Adrenal gland (tissue), 12 donors: Measurements from ENCODE around the gene TBC1D24. TPM values are rescaled to one million over a fixed set of nuclear protein-coding genes. Genes with fewer than 3 reads are reported as not detected.

Experiments used
- DNase-seq, 7 donors: peaks; one replicate each; pipeline ENCODE4 v3.0.0-alpha.2; 2019 to 2020
- H3K27ac ChIP-seq, 5 donors: fragments of 200-600 bp; sonication (generic) in 4 of 5; 1 replicate in 3 of 5; 2 replicates in 2 of 5; pipeline versions ENCODE4 v1.5.1 to v1.8.0; 2016 to 2020; ENCODE audit warnings: mild to moderate bottlenecking in 1 of 5
- H3K27me3 ChIP-seq: fragments of 200-600 bp; 2 replicates; pipeline ENCODE4 v1.8.0; 2021
- H3K36me3 ChIP-seq, 2 donors: fragments of 200-600 bp; replicated peaks in 1 of 2; 1 replicate in 1 of 2; 2 replicates in 1 of 2; pipeline versions ENCODE4 v1.5.1 to v1.8.0; 2018 to 2022
- H3K4me1 ChIP-seq, 2 donors: fragments of 200-600 bp; replicated peaks in 1 of 2; 1 replicate in 1 of 2; 2 replicates in 1 of 2; pipeline versions ENCODE4 v1.5.1 to v1.8.0; 2018 to 2021
- H3K4me3 ChIP-seq, 4 donors: fragments of 200-600 bp; sonication (generic) in 3 of 4; one replicate each; pipeline ENCODE4 v1.5.1; 2016 to 2018
- H3K9me3 ChIP-seq, 3 donors: fragments of 200-600 bp; sonication (generic) in 1 of 3; replicated peaks in 1 of 3; 1 replicate in 2 of 3; 2 replicates in 1 of 3; pipeline versions ENCODE4 v1.5.1 to v1.8.0; 2016 to 2021
- CTCF ChIP-seq, 6 experiments: fragments of 450-650 bp in 4 of 6; fragments of 200-600 bp in 2 of 6; sonication (generic) in 1 of 6; IDR thresholded peaks; 1 replicate in 5 of 6; 2 replicates in 1 of 6; pipeline versions ENCODE4 v1.5.1 to v1.8.0; 2016 to 2021; ENCODE audit warnings: antibody characterized with exemption in 6 of 6, mild to moderate bottlenecking in 2 of 6, moderate library complexity in 1 of 6
- POLR2A ChIP-seq, 2 donors: fragments of 450-650 bp; IDR thresholded peaks; one replicate each; pipeline ENCODE4 v1.6.1; 2017; ENCODE audit warnings: antibody characterized with exemption in 2 of 2, mild to moderate bottlenecking in 2 of 2, moderate library complexity in 1 of 2
- WGBS, 4 donors: extraction: QIAGEN DNeasy Blood & Tissue Kit in 2 of 4; methylation state at CpG; one replicate each; pipeline versions ENCODE4 v1.1.5 to v1.1.7; 2013 to 2017; 5-methylcytosine and 5-hydroxymethylcytosine counted together
- intact Hi-C, 2 donors: fragments of 100-400 bp; cut with DNase I; formaldehyde crosslinking; loops; one replicate each; pipeline versions ENCODE4 v1.14.1 to v1.15.0; 2022 to 2023
- polyA plus RNA-seq, 3 donors: library from polyadenylated mRNA; stranded (reverse); fragments of 200-250 nt in 2 of 3; fragments of 350-450 nt in 1 of 3; fragmentation: Illumina TruSeq in 1 of 3; extraction: RNeasy Lipid Tissue Mini Kit (QIAGEN cat#74804) in 1 of 3; gene quantifications; one replicate each; pipeline ENCODE4 v1.2.3, GENCODE V29; 2013 to 2014
- total RNA-seq, 9 donors: library from RNA; depleted of rRNA in 4 of 9; stranded (reverse); fragments of >200 nt in 4 of 9; fragments of 120-200 nt in 1 of 9; fragmentation: NEBNext Ultra II Directional in 1 of 9; extraction: Animal tissue kit (Norgen Biotek cat#: 25700) in 1 of 9; gene quantifications; one replicate each; pipeline versions ENCODE4 v1.1.0 to v1.2.4, GENCODE V29; 2013 to 2023
- donor health status: healthy with polysubstance abuse.
- donor health status: Bipolar disorder and iron deficiency.
- donor health status: DM: yes; HTN: yes; CAD: no.
- donor health status: DM: no; HTN: no; CAD: no.
- donor health status: DM: no; HTN: no; CAD: no.
- donor health status: DM: yes; HTN: yes; CAD: no.

TBC1D24 gene
- total and polyA plus RNA-seq, 12 donors = 3.9 to 18.5 (median 13.9) TPM

DNA sequence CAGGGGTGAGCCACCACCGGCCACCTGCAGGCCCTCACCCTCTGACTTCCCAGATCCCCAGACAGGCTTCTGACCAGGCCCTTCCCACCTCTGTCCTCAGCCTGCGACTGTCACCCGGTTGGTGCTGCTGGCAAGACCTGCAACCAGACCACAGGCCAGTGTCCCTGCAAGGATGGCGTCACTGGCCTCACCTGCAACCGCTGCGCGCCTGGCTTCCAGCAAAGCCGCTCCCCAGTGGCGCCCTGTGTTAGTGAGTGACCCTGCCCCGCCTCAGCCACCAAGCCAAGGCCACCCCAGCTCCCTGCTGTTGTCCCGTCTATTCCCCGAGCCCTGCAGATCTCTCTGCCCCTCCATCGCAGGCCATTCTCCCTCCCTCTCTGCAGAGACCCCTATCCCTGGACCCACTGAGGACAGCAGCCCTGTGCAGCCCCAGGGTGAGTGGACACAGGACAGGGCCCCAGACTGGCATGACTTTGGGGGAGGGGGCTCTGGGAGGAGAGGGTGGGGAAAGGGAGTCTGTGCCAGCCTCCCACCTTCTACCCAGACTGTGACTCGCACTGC is 2.0 kb upstream of the TBC1D24 start:
- DNase-seq = no peak
- peaks cover 17% of the 10 kb centered on the region for H3K27me3 ChIP-seq
- peaks cover 33 to 65% of the 10 kb centered on the region in 2 donors for H3K4me1 ChIP-seq
- H3K4me3 ChIP-seq = peak overlapping the region in 1 of 4 donors; percentile 88
- H3K9me3 ChIP-seq = no peaks in the 10 kb centered on the region
- H3K36me3 ChIP-seq = no peaks in the 10 kb centered on the region
- no peak for TF ChIP-seq POLR2A (IDR thresholded peaks at IDR 0.05)
- TF ChIP-seq CTCF (IDR thresholded peaks at IDR 0.05) = no peak
- H3K27ac ChIP-seq = no peak overlapping the region
- 75 to 93% (median 79%) methylated on average over 5 to 14 of the region's 14 CpGs for WGBS, 4 donors
- intact Hi-C loops = no loop called here

GRCh38 chr16:2473446-2473926 is 1.4 kb upstream of the TBC1D24 start:
- Histone ChIP-seq H3K27ac (no peak overlapping the region), H3K27me3 (peaks cover 17% of the 10 kb centered on the region), H3K4me1 (peaks cover 30 to 60% of the 10 kb centered on the region in 2 donors), H3K4me3 (peak overlapping the region in 1 of 4 donors; percentile 88), H3K9me3 (no peaks in the 10 kb centered on the region), H3K36me3 (no peaks in the 10 kb centered on the region)
- TF ChIP-seq POLR2A (IDR thresholded peaks at IDR 0.05) (no peak), CTCF (IDR thresholded peaks at IDR 0.05) (no peak)
- intact Hi-C loops = no loop called here
- peak in 1 of 7 donors; percentile 36 for DNase-seq
- 4 to 15% (median 12%) methylated on average over 9 to 49 of the region's 49 CpGs for WGBS, 4 donors

GRCh38 chr16:2473999-2474876 is 689 bp upstream of the TBC1D24 start:
- DNase-seq = peak in 3 of 7 donors; percentile 48 to 59 (median 56)
- 0 to 1% (median 1%) methylated on average over 5 to 100 of the region's 100 CpGs for WGBS, 4 donors
- Histone ChIP-seq H3K27me3 (peaks cover 17% of the 10 kb centered on the region), H3K4me1 (peaks cover 25 to 54% of the 10 kb centered on the region in 2 donors), H3K4me3 (peak overlapping the region in 3 of 4 donors; percentile 28 to 91 (median 88)), H3K36me3 (no peaks in the 10 kb centered on the region), H3K27ac (peak overlapping the region in 4 of 5 donors; percentile 61 to 92 (median 84)), H3K9me3 (no peaks in the 10 kb centered on the region)
- TF ChIP-seq CTCF (IDR thresholded peaks at IDR 0.05) (peak in 3 of 6 experiments; percentile 24 to 43 (median 28)), POLR2A (IDR thresholded peaks at IDR 0.05) (no peak)
- intact Hi-C loops = no loop called here
